ENCODE results near the gene RAVER2. TPM values are rescaled to one million over a fixed set of nuclear protein-coding genes. Genes with fewer than 3 reads are reported as not detected.

The RAVER2 gene
- total RNA-seq, 2 experiments from 2014 or later: 2.3 to 2.5 TPM

- DNase-seq: no peak
- peaks cover 41% of the 10 kb centered on the region for H3K36me3 Mint-ChIP-seq (ENCODE audit: low read depth)
- H3K27me3 Mint-ChIP-seq (ENCODE audit: low read depth): no peaks in the 10 kb centered on the region
- no peak overlapping the region for H3K27ac Mint-ChIP-seq
- H3K4me1 Mint-ChIP-seq (ENCODE audit: low read depth): peaks cover 4% of the 10 kb centered on the region
- intact Hi-C loops (cut with micrococcal nuclease): no loop called here
- CTCF ChIA-PET: no interaction called here
- no peak overlapping the region for H3K4me3 Mint-ChIP-seq
- no peaks in the 10 kb centered on the region for H3K9me3 Mint-ChIP-seq
Measured at GRCh38 chr1:64855557-64855956, 110.7 kb downstream of the RAVER2 start.

GRCh38 chr1:64856553-64856952 is 111.7 kb downstream of the RAVER2 start:
- intact Hi-C loops (cut with micrococcal nuclease): no loop called here
- Mint-ChIP-seq H3K9me3 (no peaks in the 10 kb centered on the region), H3K4me3 (no peak overlapping the region), H3K36me3 (ENCODE audit: low read depth) (peaks cover 41% of the 10 kb centered on the region), H3K27me3 (ENCODE audit: low read depth) (no peaks in the 10 kb centered on the region), H3K27ac (peak overlapping the region; percentile 67), H3K4me1 (ENCODE audit: low read depth) (peaks cover 6% of the 10 kb centered on the region)
- CTCF ChIA-PET: interaction anchor here (0.6 to 1.0 kb wide), 2 partner anchors 174 to 219 kb away, joined by 3 read pairs; no protein-coding TSS in a partner anchor
- DNase-seq: no peak

GRCh38 chr1:64857347-64857746 is 112.5 kb downstream of the RAVER2 start:
- CTCF ChIA-PET: interaction anchor here (0.6 to 1.0 kb wide), 2 partner anchors 167 to 218 kb away, joined by 3 read pairs; no protein-coding TSS in a partner anchor

GRCh38 chr1:64861611-64862010 is 116.7 kb downstream of the RAVER2 start:
- intact Hi-C loops (cut with micrococcal nuclease): loop anchor here (1.0 kb wide), 2 partner anchors 16 to 180 kb away; no protein-coding TSS in a partner anchor
- H3K36me3 Mint-ChIP-seq (ENCODE audit: low read depth): peaks cover 43% of the 10 kb centered on the region
- H3K9me3 Mint-ChIP-seq: no peaks in the 10 kb centered on the region
- H3K27me3 Mint-ChIP-seq (ENCODE audit: low read depth): no peaks in the 10 kb centered on the region
- CTCF ChIA-PET: interaction anchor here (0.6 kb wide), 1 partner anchor 25 kb away, joined by 6 read pairs; no protein-coding TSS in a partner anchor
- H3K27ac Mint-ChIP-seq: peak overlapping the region; percentile 38
- peaks cover 19% of the 10 kb centered on the region for H3K4me1 Mint-ChIP-seq (ENCODE audit: low read depth)
- no peak overlapping the region for H3K4me3 Mint-ChIP-seq
- DNase-seq: peak; percentile 14

More at GRCh38 chr1:64857347-64857746, 112.5 kb downstream of the RAVER2 start:
- H3K9me3 Mint-ChIP-seq: no peaks in the 10 kb centered on the region
- no peak overlapping the region for H3K27ac Mint-ChIP-seq
- H3K4me3 Mint-ChIP-seq: no peak overlapping the region
- no peak for DNase-seq
- peaks cover 7% of the 10 kb centered on the region for H3K4me1 Mint-ChIP-seq (ENCODE audit: low read depth)
- intact Hi-C loops (cut with micrococcal nuclease): no loop called here
- H3K27me3 Mint-ChIP-seq (ENCODE audit: low read depth): no peaks in the 10 kb centered on the region
- H3K36me3 Mint-ChIP-seq (ENCODE audit: low read depth): peaks cover 41% of the 10 kb centered on the region

GRCh38 chr1:64864018-64864940 is 119.4 kb downstream of the RAVER2 start:
- Mint-ChIP-seq H3K9me3 (no peaks in the 10 kb centered on the region), H3K27ac (peak overlapping the region; percentile 63), H3K36me3 (ENCODE audit: low read depth) (peaks cover 35% of the 10 kb centered on the region), H3K27me3 (ENCODE audit: low read depth) (no peaks in the 10 kb centered on the region), H3K4me1 (ENCODE audit: low read depth) (peaks cover 19% of the 10 kb centered on the region), H3K4me3 (no peak overlapping the region)
- CTCF ChIA-PET: interaction anchor here (0.7 to 1.5 kb wide), 4 partner anchors 12 to 157 kb away, joined by 3 to 4 read pairs (median 4); no protein-coding TSS in a partner anchor
- peak; percentile 60 for DNase-seq
- intact Hi-C loops (cut with micrococcal nuclease): loop anchor here (1.0 kb wide), 2 partner anchors 35 to 101 kb away; no protein-coding TSS in a partner anchor

GRCh38 chr1:64865105-64865757 is 120.4 kb downstream of the RAVER2 start:
- peak overlapping the region; percentile 63 for H3K27ac Mint-ChIP-seq
- H3K27me3 Mint-ChIP-seq (ENCODE audit: low read depth): no peaks in the 10 kb centered on the region
- CTCF ChIA-PET: interaction anchor here (0.6 to 1.5 kb wide), 4 partner anchors 11 to 210 kb away, joined by 3 to 4 read pairs (median 4); no protein-coding TSS in a partner anchor
- intact Hi-C loops (cut with micrococcal nuclease): no loop called here
- H3K36me3 Mint-ChIP-seq (ENCODE audit: low read depth): peaks cover 35% of the 10 kb centered on the region
- no peak for DNase-seq
- peaks cover 19% of the 10 kb centered on the region for H3K4me1 Mint-ChIP-seq (ENCODE audit: low read depth)
- no peak overlapping the region for H3K4me3 Mint-ChIP-seq
- no peaks in the 10 kb centered on the region for H3K9me3 Mint-ChIP-seq

- H3K36me3 Mint-ChIP-seq (ENCODE audit: low read depth): peaks cover 41% of the 10 kb centered on the region
- intact Hi-C loops (cut with micrococcal nuclease): no loop called here
- DNase-seq: no peak
- CTCF ChIA-PET: no interaction called here
- no peak overlapping the region for H3K27ac Mint-ChIP-seq
- peaks cover 16% of the 10 kb centered on the region for H3K4me1 Mint-ChIP-seq (ENCODE audit: low read depth)
- no peaks in the 10 kb centered on the region for H3K9me3 Mint-ChIP-seq
- H3K4me3 Mint-ChIP-seq: no peak overlapping the region
- no peaks in the 10 kb centered on the region for H3K27me3 Mint-ChIP-seq (ENCODE audit: low read depth)
Measured at GRCh38 chr1:64866689-64867088, 121.8 kb downstream of the RAVER2 start.

GRCh38 chr1:64867266-64867665 is 122.4 kb downstream of the RAVER2 start:
- intact Hi-C loops (cut with micrococcal nuclease): no loop called here
- H3K4me3 Mint-ChIP-seq: no peak overlapping the region
- no peak for DNase-seq
- H3K9me3 Mint-ChIP-seq: no peaks in the 10 kb centered on the region
- H3K36me3 Mint-ChIP-seq (ENCODE audit: low read depth): peaks cover 41% of the 10 kb centered on the region
- CTCF ChIA-PET: interaction anchor here (1.3 kb wide), 1 partner anchor 208 kb away, joined by 3 read pairs; no protein-coding TSS in a partner anchor
- peaks cover 16% of the 10 kb centered on the region for H3K4me1 Mint-ChIP-seq (ENCODE audit: low read depth)
- H3K27ac Mint-ChIP-seq: no peak overlapping the region
- H3K27me3 Mint-ChIP-seq (ENCODE audit: low read depth): no peaks in the 10 kb centered on the region

- Mint-ChIP-seq H3K27ac (no peak overlapping the region), H3K9me3 (no peaks in the 10 kb centered on the region)
- CTCF ChIA-PET: no interaction called here
Measured at GRCh38 chr1:64871256-64871655, 126.4 kb downstream of the RAVER2 start.

GRCh38 chr1:64872067-64872466 is 127.2 kb downstream of the RAVER2 start:
- Mint-ChIP-seq H3K4me3 (no peak overlapping the region), H3K9me3 (no peaks in the 10 kb centered on the region), H3K27me3 (ENCODE audit: low read depth) (no peaks in the 10 kb centered on the region), H3K27ac (no peak overlapping the region), H3K36me3 (ENCODE audit: low read depth) (peaks cover 48% of the 10 kb centered on the region), H3K4me1 (ENCODE audit: low read depth) (peaks cover 24% of the 10 kb centered on the region)
- CTCF ChIA-PET: no interaction called here
- intact Hi-C loops (cut with micrococcal nuclease): no loop called here
- no peak for DNase-seq

More at GRCh38 chr1:64871256-64871655, 126.4 kb downstream of the RAVER2 start:
- DNase-seq: no peak
- Mint-ChIP-seq H3K4me3 (no peak overlapping the region), H3K27me3 (ENCODE audit: low read depth) (no peaks in the 10 kb centered on the region), H3K4me1 (ENCODE audit: low read depth) (peaks cover 16% of the 10 kb centered on the region), H3K36me3 (ENCODE audit: low read depth) (peaks cover 47% of the 10 kb centered on the region)
- intact Hi-C loops (cut with micrococcal nuclease): no loop called here

GRCh38 chr1:64873576-64873975 is 128.7 kb downstream of the RAVER2 start:
- H3K4me1 Mint-ChIP-seq (ENCODE audit: low read depth): peaks cover 36% of the 10 kb centered on the region
- CTCF ChIA-PET: interaction anchor here (1.8 kb wide), 1 partner anchor 167 kb away, joined by 3 read pairs; no protein-coding TSS in a partner anchor
- intact Hi-C loops (cut with micrococcal nuclease): no loop called here
- no peak overlapping the region for H3K27ac Mint-ChIP-seq
- H3K36me3 Mint-ChIP-seq (ENCODE audit: low read depth): peaks cover 54% of the 10 kb centered on the region
- H3K4me3 Mint-ChIP-seq: no peak overlapping the region
- H3K9me3 Mint-ChIP-seq: no peaks in the 10 kb centered on the region
- no peak for DNase-seq
- H3K27me3 Mint-ChIP-seq (ENCODE audit: low read depth): no peaks in the 10 kb centered on the region

GRCh38 chr1:64874666-64875065 is 129.8 kb downstream of the RAVER2 start:
- H3K4me1 Mint-ChIP-seq (ENCODE audit: low read depth): peaks cover 44% of the 10 kb centered on the region
- no peaks in the 10 kb centered on the region for H3K27me3 Mint-ChIP-seq (ENCODE audit: low read depth)
- CTCF ChIA-PET: interaction anchor here (0.5 to 1.8 kb wide), 2 partner anchors 138 to 166 kb away, joined by 3 read pairs; no protein-coding TSS in a partner anchor
- no peaks in the 10 kb centered on the region for H3K9me3 Mint-ChIP-seq
- H3K36me3 Mint-ChIP-seq (ENCODE audit: low read depth): peaks cover 55% of the 10 kb centered on the region
- intact Hi-C loops (cut with micrococcal nuclease): no loop called here
- no peak overlapping the region for H3K4me3 Mint-ChIP-seq
- H3K27ac Mint-ChIP-seq: no peak overlapping the region
- DNase-seq: no peak
